GM18511 (cell line): ENCODE data around the gene SUCLG2.
A peak's percentile ranks its signal among the peaks of the same experiment; 100 is the strongest.

Experiments
- ATAC-seq: cut with Tn5 transposase; IDR thresholded peaks from one replicate; pipeline ENCODE4 v1.9.1; 2021; ENCODE audit warnings: mild to moderate bottlenecking, moderate library complexity; ENCODE audit not compliant: unreplicated experiment

The SUCLG2 gene

DNA sequence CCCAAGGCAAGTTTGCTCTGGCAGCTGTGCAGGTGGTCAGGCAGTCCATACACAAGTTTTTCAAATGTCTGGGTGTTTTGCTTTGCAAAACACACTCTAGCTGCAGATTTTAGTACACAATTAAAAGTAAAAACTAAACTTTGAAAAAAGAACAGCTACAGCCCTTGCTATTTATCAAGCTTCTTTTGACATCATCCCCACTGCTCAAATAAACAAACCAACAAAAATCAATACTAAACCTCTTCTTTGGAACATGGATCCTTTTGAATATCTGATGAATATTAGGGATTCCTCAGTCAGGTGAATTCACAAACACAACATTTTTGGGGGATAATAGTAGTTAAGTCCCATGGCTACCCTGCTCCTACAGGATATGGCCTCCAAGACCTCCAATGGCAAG, 249.2 kb downstream of the SUCLG2 start:
- ATAC-seq = no peak

DNA sequence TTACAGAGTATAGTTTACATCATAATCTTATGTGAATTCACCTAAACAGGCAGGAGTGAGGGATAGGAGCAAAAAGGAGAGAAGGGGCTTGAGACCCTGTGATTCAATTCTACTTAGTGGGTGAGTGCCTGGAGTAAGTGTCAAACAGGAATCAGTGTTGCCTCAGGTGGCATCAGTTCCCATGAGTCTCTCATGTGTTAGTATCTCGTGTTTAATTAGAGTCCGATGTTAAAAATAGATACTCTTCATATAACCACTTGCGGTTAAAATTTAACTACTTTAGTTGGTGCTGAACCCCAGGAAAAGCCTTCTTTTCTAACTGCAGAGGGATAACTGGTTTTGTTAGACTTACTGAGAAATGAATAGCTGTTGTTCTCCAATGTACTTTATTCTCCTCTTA, 251.5 kb downstream of the SUCLG2 start:
- no peak for ATAC-seq

DNA sequence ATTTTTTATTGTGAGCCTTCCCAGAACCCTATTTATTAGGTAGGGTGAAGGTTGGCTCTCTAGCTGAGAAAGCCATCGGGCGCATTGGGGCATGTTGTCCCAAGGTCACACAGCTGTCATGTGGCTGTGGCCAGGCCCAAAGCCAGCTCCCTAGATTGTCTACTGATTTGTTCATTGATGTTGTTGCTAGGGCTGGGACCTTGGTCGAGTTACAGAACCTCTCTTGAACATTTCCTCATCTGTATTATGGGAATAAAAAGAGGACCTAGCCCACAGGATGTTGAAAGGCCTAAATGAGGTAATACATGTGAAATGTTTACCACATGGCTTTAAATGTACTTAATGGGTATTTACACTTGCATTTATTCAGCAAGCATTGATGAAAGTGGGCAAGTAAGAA, 252.5 kb downstream of the SUCLG2 start:
- ATAC-seq = no peak

DNA sequence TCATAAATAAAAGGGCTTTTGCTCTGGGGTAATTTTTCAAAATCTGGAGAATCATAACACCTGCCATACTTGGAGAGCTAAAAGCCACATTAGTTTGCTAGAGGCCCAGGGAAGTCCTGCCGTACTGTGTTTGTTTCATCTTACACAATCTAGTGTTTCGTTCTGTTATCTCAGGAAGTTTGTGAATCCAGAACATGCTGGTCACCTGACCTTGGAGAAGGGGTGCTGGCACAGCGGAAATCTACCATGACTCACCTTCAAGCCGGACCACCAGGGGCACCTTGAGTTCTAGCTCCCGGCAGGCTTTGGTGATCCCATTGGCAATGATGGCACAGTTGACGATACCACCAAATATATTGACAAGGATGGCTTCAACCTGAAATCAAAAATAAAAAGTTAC, 253.9 kb downstream of the SUCLG2 start:
- no peak for ATAC-seq

DNA sequence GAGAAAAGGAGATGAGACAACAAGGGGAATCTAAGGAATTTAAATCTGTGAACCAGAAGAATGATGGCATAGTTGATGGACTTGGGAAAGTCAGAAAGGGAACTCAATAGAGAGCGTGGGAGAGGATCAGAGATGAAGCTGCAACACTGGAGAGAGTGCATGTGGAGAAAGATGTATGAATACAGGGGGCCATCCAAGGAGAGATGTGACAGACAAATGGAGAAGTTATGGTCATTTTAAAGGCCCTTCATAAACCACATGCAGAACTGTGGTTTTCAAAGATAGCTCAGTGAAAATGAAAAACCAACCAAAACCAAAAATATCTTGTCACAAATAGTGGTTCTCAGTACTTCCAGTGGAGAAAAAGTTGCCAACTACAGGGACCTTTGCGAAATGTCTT, 265.2 kb downstream of the SUCLG2 start:
- peak; percentile 92 for ATAC-seq

DNA sequence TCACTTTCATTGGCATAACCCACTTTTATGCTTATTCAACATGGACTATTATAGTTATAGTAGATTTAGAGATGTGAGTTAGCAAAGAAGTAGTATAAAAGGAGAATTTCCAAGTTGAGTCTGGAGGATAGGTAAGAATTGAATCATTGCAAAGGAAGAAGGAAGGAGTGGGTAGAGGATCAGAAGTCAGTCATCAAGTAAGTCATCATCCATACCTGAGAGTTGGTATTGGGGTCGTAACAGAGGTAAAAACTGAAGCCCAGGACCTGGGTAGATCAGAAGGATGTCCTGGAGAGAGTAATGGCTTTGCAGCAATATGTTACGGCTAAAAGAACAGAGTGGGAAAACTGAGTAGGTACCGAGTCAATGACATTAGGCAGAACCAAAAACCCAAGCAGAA, 265.7 kb downstream of the SUCLG2 start:
- ATAC-seq = no peak

DNA sequence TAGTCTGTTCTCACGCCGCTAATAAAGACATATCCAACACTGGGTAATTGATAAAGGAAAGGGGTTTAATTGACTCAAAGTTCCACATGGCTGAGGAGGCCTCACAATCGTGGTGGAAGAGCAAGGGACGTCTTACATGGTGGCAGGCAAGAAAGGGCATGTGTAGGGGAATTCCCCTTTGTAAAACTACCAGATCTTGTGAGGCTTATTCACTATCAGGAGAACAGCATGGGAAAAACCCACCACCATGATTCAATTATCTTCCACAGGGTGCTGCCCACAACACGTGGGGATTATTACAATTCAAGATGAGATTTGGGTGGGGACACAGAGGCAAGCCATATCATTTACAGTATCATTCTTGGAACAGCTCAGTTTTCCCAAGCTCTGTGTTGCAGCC, 268.0 kb downstream of the SUCLG2 start:
- ATAC-seq = no peak

DNA sequence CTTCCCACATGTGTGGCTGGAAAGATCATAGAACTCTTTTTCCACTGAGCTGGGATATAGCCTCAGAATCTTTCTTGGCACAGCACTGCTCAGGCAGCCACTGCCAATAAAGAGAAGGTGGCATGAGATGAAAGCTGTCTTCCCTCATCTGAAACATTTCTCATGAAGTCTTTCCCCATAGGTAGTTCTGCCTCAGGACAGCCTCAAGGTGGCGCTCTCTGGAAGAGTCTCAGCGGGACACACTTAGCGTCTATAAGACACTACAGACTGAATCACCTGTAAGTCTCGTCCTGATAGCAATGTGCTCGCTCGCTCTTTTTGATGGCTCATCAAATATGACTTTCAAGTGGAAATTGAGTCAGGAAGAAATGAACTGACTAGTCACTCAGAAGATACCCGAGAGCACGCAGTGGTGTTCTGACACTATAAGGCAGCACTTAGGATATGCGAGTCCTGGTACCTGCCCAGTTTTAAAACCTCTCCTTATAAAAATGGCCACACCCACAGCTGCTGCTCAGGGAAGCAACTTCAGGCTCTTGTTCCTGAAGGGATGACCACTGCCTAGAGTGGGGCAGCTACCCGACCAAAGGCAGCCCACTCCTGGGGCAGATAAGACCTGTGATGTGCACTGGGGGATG, 269.5 kb downstream of the SUCLG2 start:
- ATAC-seq = no peak

DNA sequence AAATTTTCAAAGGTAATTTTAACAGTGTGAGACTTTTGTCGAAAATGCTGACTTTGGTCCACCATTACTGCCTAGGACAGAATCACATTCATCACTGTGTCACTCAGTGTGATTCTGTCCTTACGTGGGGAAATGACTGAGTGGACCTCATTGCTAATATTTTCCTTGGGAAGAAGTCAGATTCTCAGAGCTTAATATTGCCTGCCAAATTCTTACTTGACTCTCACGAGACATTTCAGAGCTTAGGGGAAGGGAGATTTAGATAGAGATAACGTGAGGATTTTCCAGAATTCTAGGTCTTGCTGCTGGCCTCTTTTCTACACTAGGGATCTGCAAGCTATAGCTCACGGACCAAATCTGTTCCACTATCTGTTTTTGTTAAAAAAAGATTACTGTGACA, 270.4 kb downstream of the SUCLG2 start:
- ATAC-seq = no peak

DNA sequence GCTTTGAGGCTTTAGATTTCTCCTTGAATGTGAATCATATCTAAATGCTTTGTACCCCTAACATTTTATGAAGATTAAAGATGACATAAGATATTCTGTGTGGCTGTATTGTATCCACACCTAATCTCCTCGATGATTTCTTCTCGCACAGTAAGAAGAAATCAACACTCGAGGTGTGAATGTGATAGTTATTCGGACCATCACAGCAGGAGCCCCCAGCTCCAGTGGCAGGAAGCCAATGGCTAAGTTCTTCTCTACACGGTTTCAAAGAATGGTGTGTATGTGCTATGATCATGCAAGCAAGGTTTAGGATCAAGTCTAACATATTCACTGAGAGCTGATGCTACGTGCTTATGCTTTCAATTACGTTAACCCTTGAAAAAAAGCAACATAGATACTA, 271.0 kb downstream of the SUCLG2 start:
- no peak for ATAC-seq

DNA sequence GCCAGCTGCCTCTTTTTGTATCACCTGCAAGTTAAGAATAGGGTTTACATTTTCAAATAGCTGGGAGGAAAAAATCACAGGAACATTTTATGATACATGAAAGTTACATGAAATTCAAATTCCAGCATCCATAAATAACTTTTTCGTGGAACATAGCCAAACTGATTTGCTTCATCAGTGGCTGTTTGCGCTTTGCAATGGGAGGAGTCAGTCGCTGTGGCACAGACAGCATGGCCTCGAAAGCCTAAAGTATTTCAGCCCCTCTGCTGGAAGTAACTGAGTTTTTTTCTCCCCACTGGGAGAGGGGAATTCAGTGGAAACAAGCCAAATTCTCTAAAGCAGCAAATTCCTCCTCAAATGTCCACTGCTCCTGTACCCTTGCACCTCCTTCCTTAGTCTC, 271.9 kb downstream of the SUCLG2 start:
- ATAC-seq = no peak

DNA sequence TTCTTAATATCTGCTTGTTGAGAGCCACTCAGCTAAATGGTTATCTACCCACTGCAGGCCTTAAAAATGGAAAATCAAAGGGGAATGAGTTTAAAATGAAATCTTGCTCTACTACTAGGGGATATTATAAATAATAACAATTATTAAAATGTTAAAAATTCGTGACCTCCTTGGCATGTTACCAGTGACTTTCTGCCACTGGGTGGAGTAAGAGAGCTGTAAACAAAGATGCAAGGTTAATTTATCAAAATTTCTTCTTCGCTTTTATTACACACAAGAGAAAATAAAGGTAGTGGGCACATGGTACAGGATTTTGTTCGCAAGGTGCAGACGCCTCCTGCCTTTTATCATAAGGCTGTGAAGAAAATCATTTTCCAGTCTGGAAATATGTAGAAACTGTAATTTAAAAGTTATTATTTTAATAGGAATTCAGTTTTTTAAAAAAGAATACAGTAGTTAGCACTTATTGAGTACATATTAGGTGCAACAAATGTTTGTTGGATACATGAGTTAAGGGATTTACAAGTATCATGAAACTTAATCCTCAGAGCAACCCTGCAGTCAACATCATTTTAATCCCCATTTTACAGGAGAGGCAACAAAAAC, 272.6 kb downstream of the SUCLG2 start:
- no peak for ATAC-seq

DNA sequence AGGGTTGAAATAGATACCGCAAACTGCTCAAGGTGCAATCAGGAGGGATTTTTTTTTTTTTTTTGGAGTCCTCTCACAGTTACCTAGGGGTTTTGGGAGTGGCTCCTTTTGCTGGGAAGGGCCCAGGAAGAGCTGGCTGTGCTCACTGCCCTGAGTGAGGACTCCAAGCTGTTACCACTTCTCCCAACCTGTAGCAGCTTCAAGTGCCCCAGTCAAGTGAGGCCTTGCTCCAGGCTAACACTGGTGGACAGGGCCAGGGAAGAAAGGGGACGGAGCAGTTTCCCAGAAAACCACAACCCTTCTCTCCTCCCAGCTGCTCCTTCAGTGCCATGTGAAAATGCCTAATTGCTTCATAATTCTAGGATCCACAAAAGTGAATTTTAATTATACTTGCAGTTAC, 274.3 kb downstream of the SUCLG2 start:
- ATAC-seq = no peak

DNA sequence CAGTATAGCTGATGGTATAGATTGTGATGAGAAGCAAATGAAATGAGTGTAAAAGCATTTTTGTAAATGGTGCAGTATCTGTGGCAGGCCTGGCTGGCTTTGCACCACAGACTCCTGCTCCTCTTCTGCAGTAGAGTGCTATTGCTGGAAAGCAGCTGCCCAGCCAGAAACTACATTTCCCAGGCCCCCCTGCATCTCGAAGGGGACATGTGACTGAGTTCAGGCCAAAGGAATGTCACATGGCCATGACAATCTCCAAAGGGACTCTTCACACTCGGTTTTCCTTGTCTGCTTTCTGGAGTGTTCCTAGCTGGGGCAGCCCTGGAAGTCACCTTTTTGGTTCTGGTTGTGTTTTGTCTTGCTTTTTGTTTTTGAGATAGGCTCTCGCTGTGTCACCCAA, 277.1 kb downstream of the SUCLG2 start:
- ATAC-seq = no peak

DNA sequence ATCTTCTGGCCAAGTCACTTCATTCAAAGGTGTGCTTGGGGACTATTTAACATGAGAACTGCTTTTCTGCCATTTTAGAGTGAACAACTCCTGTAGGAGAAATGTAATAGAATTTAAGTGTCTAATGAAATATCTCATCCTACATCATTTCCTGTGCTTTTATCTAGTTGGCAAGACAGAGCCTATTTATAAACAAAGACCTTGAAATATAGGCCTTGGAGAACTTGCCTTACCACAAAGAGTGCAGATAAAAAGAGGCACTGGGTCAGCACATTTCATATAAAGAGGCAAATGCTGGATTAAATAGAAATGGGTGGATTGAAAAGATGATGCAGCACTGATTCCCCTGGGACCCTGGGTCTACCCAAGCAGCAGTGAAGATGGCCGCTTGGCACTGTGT, 278.0 kb downstream of the SUCLG2 start:
- ATAC-seq = no peak

DNA sequence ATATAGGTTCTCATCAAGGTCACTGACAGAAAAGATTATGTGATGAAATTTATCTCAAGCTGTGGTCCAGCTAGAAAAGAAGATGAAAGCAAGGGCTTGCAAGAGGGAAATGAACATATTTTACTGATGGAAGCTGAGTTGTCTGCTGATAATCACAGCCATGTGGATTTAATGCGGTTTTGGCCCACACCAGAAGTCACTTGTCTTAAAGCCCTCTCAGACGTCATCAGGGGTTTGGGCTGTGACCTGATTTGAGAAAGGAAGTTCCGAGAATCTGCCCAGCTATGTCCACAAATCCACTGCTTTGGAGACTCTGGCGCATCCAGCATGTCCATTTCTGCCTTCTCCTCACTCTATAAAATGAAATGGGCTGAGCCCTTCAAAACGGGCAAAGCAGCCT, 278.4 kb downstream of the SUCLG2 start:
- no peak for ATAC-seq

DNA sequence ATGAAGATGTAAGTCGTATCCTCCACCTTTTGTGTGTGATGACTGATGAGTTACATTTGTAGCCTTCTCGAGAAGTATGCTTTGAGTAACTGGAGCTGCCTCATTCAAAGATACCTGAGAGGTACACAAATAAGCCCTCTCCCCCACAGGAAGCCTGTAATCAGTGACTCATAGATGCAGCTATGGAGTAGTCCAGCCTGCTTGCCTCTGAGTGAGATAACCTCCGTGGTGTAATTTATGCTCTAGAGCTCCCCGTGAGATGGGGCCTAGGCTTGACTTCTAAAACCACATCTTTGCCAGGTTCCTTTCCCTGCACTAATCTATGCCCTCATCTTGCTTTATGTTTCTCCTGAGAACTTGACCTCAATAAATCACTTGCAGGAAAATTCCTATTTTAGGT, 291.7 kb downstream of the SUCLG2 start:
- ATAC-seq = no peak

DNA sequence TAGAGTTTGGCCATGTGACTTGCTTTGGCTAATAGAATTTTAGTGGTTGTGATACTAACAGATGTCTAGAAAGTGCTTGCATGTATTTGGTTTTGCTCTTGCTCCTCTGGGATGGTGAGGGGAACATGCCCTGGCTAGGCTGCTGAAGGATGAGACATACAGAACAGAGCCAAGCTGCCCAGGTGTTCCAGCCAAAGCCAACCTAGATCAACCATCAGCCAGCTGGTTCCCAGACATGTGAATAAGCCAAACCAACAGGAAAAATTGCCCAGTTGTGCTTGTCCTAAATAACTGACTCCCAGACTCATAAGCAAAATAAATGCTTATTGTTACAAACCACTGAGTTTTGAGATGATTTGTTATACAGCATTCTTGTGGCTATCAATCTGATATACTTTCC, 292.6 kb downstream of the SUCLG2 start:
- no peak for ATAC-seq

DNA sequence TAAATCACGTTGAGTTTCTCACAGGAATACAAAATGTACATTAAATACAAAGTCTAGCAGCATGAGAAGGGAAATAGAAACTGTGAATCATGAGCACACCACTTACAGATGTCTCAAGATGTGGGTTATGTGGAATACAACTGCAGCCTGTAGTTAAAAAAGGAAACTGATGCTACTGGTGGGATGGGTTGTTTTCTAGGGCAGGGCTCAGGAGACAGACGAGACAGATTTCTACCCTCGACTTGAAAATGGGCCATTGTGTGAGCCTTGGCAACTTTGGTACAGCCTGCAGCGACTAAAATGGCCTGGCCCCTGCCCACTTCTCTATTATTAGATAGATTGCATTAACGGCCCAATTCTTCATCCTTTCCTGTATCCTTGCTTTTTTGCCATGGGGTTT, 293.1 kb downstream of the SUCLG2 start:
- ATAC-seq = no peak

DNA sequence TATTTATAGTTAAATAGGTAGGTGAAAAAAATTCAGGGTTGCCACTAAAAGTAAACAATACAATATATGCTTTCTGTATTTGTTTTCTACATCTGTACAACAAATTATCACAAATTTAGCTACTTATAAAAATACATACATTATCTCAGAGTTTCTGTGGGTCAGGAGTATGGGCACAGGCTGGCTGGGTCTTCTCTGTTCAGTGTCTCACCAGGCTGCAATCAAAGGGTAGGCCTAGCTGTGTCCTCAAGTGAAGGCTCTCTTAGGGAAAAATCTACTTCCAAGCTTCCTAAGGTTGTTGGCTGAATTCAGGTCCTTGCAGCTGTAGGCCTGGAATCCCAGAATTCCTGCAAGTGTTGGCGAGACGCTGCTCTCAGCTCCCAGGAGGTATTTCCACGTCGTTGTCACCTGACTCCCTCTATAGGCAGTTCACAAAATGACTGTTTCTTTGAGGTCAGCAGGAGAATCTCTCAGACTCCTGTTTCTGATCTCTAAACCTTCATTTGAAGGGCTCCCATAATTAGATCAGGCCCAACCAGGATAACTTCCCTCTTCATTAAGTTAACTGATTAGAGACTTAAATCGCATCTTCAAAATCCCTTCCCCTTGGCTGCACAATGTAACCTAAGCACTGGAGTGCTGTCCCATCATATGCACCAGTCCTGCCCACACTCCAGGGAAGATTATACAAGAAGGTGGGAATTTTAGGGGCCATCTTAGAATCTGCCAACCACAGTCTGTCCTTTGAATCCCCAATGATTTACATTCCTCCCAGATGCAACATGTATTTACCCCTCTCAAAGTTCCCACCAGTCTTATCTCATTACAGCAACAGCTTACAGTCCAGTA, 296.6 kb downstream of the SUCLG2 start:
- peak; percentile 82 for ATAC-seq

DNA sequence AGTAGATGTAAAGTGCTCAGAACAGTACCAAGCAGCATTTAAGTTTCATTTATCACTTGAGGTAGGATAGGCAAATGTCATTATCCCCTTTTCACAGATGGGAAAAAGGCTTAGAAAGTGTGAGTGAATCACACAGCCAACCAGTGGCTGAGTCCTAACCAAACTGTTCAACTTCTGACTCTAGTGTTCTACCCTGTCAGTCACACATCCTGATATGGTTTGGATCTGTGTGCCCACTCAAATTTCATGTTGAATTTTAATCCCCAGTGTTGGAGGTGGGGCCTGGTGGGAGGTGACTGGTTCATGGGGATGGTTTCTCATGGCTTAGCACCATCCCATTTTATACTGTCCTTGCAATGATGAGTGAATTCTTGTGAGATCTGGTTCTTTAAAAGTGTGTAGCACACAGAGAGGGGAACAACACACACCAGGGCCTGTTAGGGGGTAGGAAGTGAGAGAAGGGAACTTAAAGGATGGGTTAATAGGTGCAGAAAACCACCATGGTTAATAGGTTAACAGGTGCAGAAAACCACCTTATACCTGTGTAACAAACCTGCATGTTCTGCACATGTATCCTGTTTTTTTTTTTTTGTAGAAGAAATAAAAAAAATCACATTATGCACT, 304.7 kb downstream of the SUCLG2 start:
- peak; percentile 98 for ATAC-seq

DNA sequence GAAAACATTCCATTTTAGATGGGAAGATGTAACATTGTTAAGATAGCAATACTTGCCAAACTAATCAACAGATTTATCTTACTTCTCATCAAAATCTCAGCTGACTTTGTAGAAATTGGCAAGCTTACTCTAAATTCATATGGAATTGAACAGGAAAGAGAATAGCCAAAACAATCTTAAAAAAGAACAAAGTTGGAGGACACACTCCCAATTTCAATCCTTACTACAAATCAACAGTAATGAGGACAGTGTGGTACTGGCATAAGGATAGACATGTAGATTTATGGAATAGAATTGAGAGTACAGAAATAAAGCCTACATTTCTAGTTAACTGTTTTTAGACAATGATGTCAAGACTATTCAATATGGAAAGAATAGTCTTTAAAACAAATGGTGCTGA, 308.3 kb downstream of the SUCLG2 start:
- no peak for ATAC-seq
